ENCODE measurements around the gene BMERB1.

DNA sequence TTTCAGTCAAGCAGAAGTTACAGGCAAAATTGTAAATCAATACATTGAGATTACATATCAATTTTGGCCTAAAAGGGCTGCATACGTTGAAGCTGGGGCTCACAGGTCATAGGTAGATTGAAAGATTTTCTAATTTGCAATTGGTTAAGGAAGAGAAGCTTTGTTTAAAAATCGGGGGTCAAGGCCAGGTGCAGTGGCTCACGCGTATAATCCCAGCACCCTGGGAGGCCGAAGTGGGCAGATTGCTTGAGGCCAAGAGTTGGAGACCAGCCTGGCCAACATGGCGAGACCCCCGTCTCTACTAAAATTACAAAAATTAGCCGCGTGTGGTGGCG lies 140.2 kb downstream of the BMERB1 start:
- TF ChIP-seq, protein P1, sequence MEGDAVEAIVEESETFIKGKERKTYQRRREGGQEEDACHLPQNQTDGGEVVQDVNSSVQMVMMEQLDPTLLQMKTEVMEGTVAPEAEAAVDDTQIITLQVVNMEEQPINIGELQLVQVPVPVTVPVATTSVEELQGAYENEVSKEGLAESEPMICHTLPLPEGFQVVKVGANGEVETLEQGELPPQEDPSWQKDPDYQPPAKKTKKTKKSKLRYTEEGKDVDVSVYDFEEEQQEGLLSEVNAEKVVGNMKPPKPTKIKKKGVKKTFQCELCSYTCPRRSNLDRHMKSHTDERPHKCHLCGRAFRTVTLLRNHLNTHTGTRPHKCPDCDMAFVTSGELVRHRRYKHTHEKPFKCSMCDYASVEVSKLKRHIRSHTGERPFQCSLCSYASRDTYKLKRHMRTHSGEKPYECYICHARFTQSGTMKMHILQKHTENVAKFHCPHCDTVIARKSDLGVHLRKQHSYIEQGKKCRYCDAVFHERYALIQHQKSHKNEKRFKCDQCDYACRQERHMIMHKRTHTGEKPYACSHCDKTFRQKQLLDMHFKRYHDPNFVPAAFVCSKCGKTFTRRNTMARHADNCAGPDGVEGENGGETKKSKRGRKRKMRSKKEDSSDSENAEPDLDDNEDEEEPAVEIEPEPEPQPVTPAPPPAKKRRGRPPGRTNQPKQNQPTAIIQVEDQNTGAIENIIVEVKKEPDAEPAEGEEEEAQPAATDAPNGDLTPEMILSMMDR (IDR thresholded peaks at IDR 0.05), result no peak
- TF ChIP-seq POLR2AphosphoS5 (IDR thresholded peaks at IDR 0.05; ENCODE audit: low read depth, low read length) (no peak), SIN3A (IDR thresholded peaks at IDR 0.05; ENCODE audit: borderline replicate concordance, insufficient read depth, low read depth, low read length) (no peak), TCF7L2 (IDR thresholded peaks at IDR 0.05; ENCODE audit: low read depth, low read length) (no peak)
